D721Med (cell line): Measurements from ENCODE around the gene TUT7.
A peak's percentile ranks its signal among the peaks of the same experiment; 100 is the strongest.

Experiments used
- DNase-seq: peaks from one replicate; pipeline ENCODE4 v3.0.0; 2011; ENCODE audit warnings: low spot score; ENCODE audit not compliant: insufficient read length
- FAIRE-seq: peaks from 2 replicates; lab custom pipeline; 2011; peaks lifted over from hg19 to GRCh38; lab: Jason Lieb, UNC
- CTCF ChIP-seq: IDR thresholded peaks from 2 replicates; pipeline ENCODE4 v1.5.1; 2012; ENCODE audit warnings: mild to moderate bottlenecking, control low read depth; ENCODE audit not compliant: insufficient read depth; ENCODE audit errors: missing control alignments

Gene TUT7

GRCh38 chr9:86354818-86355309 lies 654 bp upstream of the TUT7 start:
- TF ChIP-seq CTCF: no peak
- FAIRE-seq (no peak), DNase-seq (peak; percentile 42)

GRCh38 chr9:86353655-86354010 lies 577 bp downstream of the TUT7 start:
- TF ChIP-seq CTCF: no peak
- FAIRE-seq (no peak), DNase-seq (no peak)

- FAIRE-seq (no peak), DNase-seq (no peak)
- TF ChIP-seq CTCF: no peak
Measured at GRCh38 chr9:86352440-86353077, 1.7 kb downstream of the TUT7 start.

GRCh38 chr9:86351880-86352279 lies 2.3 kb downstream of the TUT7 start:
- no peak for TF ChIP-seq CTCF
- DNase-seq (no peak), FAIRE-seq (no peak)

- TF ChIP-seq CTCF: no peak
- DNase-seq (no peak), FAIRE-seq (no peak)
Measured at GRCh38 chr9:86350006-86350760, 4.0 kb downstream of the TUT7 start.

GRCh38 chr9:86349271-86349670 lies 4.9 kb downstream of the TUT7 start:
- FAIRE-seq: no peak
- no peak for TF ChIP-seq CTCF
- DNase-seq: no peak

GRCh38 chr9:86347991-86348390 lies 6.2 kb downstream of the TUT7 start:
- DNase-seq (no peak), FAIRE-seq (no peak)
- no peak for TF ChIP-seq CTCF
